HUDEP-2 (cell line): Measurements from ENCODE around the gene TMEM255B.
A peak's percentile ranks its signal among the peaks of the same experiment; 100 is the strongest.
"Not testable (repeated sequence)": the region's sequence is repeated elsewhere in the genome, so short reads cannot be mapped to it uniquely, and the experiment has no call there.

Source experiments
- DNase-seq, 76 experiments: peaks; one replicate each; lab custom pipeline; 2025; ENCODE audit not compliant: unreplicated experiment in 76 of 76; lab: John Stamatoyannopoulos, UW

Gene TMEM255B

GRCh38 chr13:113748101-113748861 is 10.7 kb upstream of the TMEM255B start:
- peak in 10 of 76 experiments; percentile 5 to 50 (median 18) for DNase-seq

GRCh38 chr13:113748862-113749451 is 10.1 kb upstream of the TMEM255B start:
- DNase-seq: no peak

GRCh38 chr13:113749507-113749906 is 9.5 kb upstream of the TMEM255B start:
- DNase-seq: no peak

- DNase-seq: no peak
Measured at GRCh38 chr13:113749967-113750366, 9.1 kb upstream of the TMEM255B start.

GRCh38 chr13:113750554-113751399 is 8.2 kb upstream of the TMEM255B start:
- no peak for DNase-seq

GRCh38 chr13:113751491-113751890 is 7.5 kb upstream of the TMEM255B start:
- no peak for DNase-seq

GRCh38 chr13:113752211-113752986 is 6.6 kb upstream of the TMEM255B start:
- DNase-seq: not testable (repeated sequence)

- DNase-seq: no peak
Measured at GRCh38 chr13:113753171-113753570, 5.9 kb upstream of the TMEM255B start.

GRCh38 chr13:113754242-113754641 is 4.8 kb upstream of the TMEM255B start:
- DNase-seq: no peak

GRCh38 chr13:113754691-113755090 is 4.3 kb upstream of the TMEM255B start:
- DNase-seq: no peak

GRCh38 chr13:113756441-113757097 is 2.5 kb upstream of the TMEM255B start:
- no peak for DNase-seq

- no peak for DNase-seq
Measured at GRCh38 chr13:113759525-113760137, 605 bp downstream of the TMEM255B start.

GRCh38 chr13:113761136-113761535 is 2.1 kb downstream of the TMEM255B start:
- no peak for DNase-seq

- DNase-seq: no peak
Measured at GRCh38 chr13:113762075-113762474, 3.0 kb downstream of the TMEM255B start.

GRCh38 chr13:113762538-113762937 is 3.5 kb downstream of the TMEM255B start:
- no peak for DNase-seq

- DNase-seq: no peak
Measured at GRCh38 chr13:113763254-113763653, 4.2 kb downstream of the TMEM255B start.

- DNase-seq: no peak
Measured at GRCh38 chr13:113763961-113764792, 5.2 kb downstream of the TMEM255B start.

GRCh38 chr13:113764793-113765563 is 6.0 kb downstream of the TMEM255B start:
- no peak for DNase-seq
